Ovary (tissue), 3 donors: ENCODE data around the gene SLC5A12.

Source experiments
- EP300 ChIP-seq: sonication (generic); formaldehyde crosslinking; IDR thresholded peaks from one replicate; pipeline ENCODE4 v1.6.1; 2017; ENCODE audit warnings: antibody characterized with exemption
- POLR2A ChIP-seq: fragments of 450-650 bp; IDR thresholded peaks from one replicate; pipeline ENCODE4 v1.6.1; 2017; ENCODE audit warnings: antibody characterized with exemption, mild to moderate bottlenecking, moderate library complexity
- TF ChIP-seq, protein P1 (sequence below), 3 donors: fragments of 450-650 bp in 2 of 3; fragments of 200-600 bp in 1 of 3; IDR thresholded peaks; one replicate each; pipeline versions ENCODE4 v1.5.1 to v1.8.0; 2016 to 2022; ENCODE audit warnings: antibody characterized with exemption in 3 of 3, mild to moderate bottlenecking in 1 of 3
- donor health status: DM: no; HTN: no; CAD: no.

DNA sequence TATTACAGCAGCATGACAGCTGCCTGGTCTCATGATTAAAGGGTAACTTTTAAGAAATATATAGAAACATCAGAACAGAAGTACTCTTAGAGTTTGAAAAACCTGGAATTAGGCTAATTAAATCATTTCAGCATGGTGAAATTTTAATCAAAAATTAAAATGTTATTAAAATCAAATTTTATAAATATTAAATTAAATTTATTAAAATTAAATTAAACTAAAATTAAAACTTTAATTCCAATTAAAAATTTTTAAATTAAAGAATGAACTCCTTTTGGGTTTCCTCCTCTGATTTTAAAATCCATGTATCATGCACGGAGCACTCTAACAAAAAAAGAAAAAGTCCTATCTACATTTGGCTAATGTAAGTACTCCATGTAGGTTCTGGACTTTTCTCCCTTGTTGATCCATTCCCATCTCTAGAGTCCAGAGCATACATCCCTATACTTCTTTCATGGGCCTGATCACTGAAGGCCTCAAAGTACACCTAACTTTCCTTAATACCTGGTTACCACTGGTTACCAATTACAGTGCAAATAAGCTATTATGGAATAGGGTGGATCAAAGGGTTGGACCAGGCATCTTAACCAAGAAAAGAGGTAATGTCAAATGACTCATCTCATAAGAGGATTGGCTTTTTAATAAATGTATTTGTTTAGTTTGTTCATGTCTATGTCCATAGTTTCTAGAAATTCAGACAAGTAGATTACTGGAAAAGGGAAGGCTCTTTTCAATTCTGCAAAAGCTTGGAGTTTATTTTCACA, 101.4 kb downstream of the SLC5A12 start:
- TF ChIP-seq, protein P1, sequence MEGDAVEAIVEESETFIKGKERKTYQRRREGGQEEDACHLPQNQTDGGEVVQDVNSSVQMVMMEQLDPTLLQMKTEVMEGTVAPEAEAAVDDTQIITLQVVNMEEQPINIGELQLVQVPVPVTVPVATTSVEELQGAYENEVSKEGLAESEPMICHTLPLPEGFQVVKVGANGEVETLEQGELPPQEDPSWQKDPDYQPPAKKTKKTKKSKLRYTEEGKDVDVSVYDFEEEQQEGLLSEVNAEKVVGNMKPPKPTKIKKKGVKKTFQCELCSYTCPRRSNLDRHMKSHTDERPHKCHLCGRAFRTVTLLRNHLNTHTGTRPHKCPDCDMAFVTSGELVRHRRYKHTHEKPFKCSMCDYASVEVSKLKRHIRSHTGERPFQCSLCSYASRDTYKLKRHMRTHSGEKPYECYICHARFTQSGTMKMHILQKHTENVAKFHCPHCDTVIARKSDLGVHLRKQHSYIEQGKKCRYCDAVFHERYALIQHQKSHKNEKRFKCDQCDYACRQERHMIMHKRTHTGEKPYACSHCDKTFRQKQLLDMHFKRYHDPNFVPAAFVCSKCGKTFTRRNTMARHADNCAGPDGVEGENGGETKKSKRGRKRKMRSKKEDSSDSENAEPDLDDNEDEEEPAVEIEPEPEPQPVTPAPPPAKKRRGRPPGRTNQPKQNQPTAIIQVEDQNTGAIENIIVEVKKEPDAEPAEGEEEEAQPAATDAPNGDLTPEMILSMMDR (IDR thresholded peaks at IDR 0.05), result no peak
- TF ChIP-seq EP300, result no peak
- TF ChIP-seq POLR2A, result no peak
